Effector memory CD4-positive, alpha-beta T cell (primary cell): ENCODE measurements around the gene PNO1.
"Not testable (repeated sequence)": the region's sequence is repeated elsewhere in the genome, so short reads cannot be mapped to it uniquely, and the experiment has no call there.

Experiments
- DNase-seq, 3 donors: peaks; one replicate each; pipeline ENCODE4 v3.0.0-alpha.2; 2020
- H3K27ac ChIP-seq: 2 replicates; pipeline ENCODE4 v1.7.0; 2013; ENCODE audit warnings: mild to moderate bottlenecking, low read length, moderate library complexity; ENCODE audit not compliant: insufficient read depth, poor library complexity, severe bottlenecking
- H3K27me3 ChIP-seq: replicated peaks from 2 replicates; pipeline ENCODE4 v1.7.0; 2013; ENCODE audit warnings: mild to moderate bottlenecking, low read length; ENCODE audit not compliant: insufficient read depth, control insufficient read depth, poor library complexity, severe bottlenecking
- H3K36me3 ChIP-seq: 2 replicates; pipeline ENCODE4 v1.7.0; 2013; ENCODE audit warnings: mild to moderate bottlenecking, low read length, moderate library complexity; ENCODE audit not compliant: control insufficient read depth, insufficient read depth
- H3K4me1 ChIP-seq: 2 replicates; pipeline ENCODE4 v1.7.0; 2013; ENCODE audit warnings: low read length, mild to moderate bottlenecking; ENCODE audit not compliant: control insufficient read depth, insufficient read depth, poor library complexity, severe bottlenecking
- H3K4me3 ChIP-seq: 2 replicates; pipeline ENCODE4 v1.7.0; 2013; ENCODE audit warnings: low read length, low read depth, mild to moderate bottlenecking; ENCODE audit not compliant: insufficient read depth, poor library complexity, severe bottlenecking
- H3K9me3 ChIP-seq: 2 replicates; pipeline ENCODE4 v1.7.0; 2013; ENCODE audit warnings: mild to moderate bottlenecking, low read length, moderate library complexity; ENCODE audit not compliant: control insufficient read depth
- total RNA-seq, 3 donors: gene quantifications; one replicate each; lab custom pipeline; 2026; lab: John Stamatoyannopoulos, UW

Gene PNO1
- total RNA-seq: 29.4 to 42.5 (median 37.2) reads per million in 3 donors

DNA sequence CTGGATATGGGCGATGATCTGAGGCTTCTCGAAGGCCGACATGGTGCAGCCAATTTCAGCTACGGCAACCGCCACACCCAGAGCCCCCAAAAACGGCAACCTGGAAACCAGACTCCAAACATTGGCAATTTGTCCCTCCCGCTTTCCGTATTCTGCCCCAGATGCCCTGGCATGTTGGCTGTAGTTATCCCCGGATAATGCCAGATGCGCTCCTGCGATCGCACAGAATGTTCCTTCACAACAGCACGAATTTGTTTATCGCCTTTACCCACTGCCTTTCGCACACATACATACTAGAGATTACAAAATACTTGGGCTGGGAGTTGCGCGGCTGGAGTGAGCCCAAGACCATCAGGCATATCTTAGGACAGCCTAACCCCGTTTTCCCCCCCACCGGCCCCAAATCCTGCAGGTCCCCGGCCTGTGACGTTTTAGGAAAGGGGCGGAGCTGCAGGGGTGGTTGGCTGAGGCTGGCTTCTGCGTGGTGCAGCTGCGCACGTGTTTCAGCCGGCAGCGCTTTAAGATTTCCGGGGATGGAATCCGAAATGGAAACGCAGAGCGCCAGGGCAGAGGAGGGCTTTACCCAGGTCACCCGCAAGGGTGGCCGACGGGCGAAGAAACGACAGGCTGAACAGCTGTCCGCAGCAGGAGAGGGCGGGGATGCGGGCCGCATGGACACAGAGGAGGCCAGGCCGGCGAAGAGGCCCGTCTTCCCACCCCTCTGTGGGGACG is at the start of gene PNO1:
PNO1 (plus strand) TSS at position 487 of the 732 bp plus-strand sequence; CDS start at position 534, 47 bp downstream.
- Histone ChIP-seq H3K36me3 (peaks cover 21% of the 10 kb centered on the region), H3K27ac (peak within 1 kb of the TSS; percentile 94), H3K4me3 (peak within 1 kb of the TSS; percentile 93), H3K9me3 (no peaks in the 10 kb centered on the region), H3K4me1 (peaks cover 21% of the 10 kb centered on the region), H3K27me3 (no peaks in the 10 kb centered on the region)
- peak; percentile 94 to 96 (median 94) for DNase-seq

DNA sequence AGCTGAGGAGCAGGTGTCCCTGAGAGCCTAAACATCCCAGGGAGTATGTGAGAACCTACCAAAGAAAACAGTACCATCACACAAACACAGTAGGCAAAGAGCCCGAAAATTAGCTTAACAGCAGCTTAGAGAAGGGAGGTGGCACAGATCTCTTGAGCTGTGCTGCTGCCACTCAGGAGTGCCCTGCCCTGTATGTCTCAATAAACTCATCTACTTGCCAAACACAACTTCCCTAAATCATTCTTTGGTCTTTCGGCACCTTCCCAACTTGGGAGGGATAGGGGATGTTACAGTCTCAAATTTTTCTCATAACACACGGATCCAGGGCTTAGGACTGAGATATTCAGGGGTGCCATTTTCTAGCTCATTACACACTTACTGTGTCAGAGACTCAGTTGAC is 49.6 kb upstream of the PNO1 start:
- Histone ChIP-seq H3K4me3 (no peak overlapping the region), H3K27ac (no peak overlapping the region), H3K27me3 (no peaks in the 10 kb centered on the region), H3K9me3 (no peaks in the 10 kb centered on the region), H3K4me1 (no peaks in the 10 kb centered on the region), H3K36me3 (no peaks in the 10 kb centered on the region)
- no peak for DNase-seq

DNA sequence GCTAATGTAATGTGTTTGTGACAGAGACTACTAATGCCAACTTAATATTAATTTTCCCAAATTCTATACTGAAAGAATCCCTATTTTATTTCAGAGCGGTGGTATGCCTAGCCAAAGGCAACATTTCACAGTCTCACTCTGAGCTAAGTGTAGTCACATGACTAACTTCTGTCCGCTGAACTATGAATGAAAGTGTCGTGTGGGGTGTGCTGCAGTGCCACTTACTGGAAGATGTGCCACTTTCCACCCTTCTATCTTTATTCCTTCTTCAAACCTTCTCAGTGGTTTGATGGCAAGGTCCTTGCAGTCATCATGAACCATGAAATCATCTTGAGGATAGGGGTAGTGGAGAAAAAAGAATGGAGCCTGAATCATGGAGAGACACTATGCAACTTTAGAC is 47.6 kb upstream of the PNO1 start:
- no peak for DNase-seq
- Histone ChIP-seq H3K27me3 (peaks cover 2% of the 10 kb centered on the region), H3K4me1 (no peaks in the 10 kb centered on the region), H3K36me3 (no peaks in the 10 kb centered on the region), H3K4me3 (no peak overlapping the region), H3K9me3 (no peaks in the 10 kb centered on the region), H3K27ac (no peak overlapping the region)

DNA sequence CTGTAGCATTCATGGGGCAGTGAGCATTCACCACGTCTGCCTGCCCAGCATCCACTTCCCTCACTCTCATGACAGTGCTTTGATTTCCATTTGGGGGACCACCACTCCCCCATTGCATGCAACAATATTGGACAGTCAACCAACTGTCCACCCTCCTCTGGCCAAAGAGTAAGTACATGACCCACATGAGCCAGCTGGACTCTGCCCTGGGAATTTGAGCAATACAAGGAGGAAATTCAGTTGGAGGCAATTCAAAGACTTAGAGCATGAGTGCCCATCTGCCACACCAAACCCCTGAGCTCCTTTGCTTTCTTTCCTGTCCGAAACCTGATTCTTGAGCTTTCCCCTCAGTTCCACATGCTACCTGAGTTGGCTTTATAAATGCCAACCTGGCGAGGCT is 41.7 kb upstream of the PNO1 start:
- Histone ChIP-seq H3K27ac (no peak overlapping the region), H3K4me1 (no peaks in the 10 kb centered on the region), H3K27me3 (peaks cover 3% of the 10 kb centered on the region), H3K9me3 (no peaks in the 10 kb centered on the region), H3K4me3 (no peak overlapping the region), H3K36me3 (no peaks in the 10 kb centered on the region)
- no peak for DNase-seq

DNA sequence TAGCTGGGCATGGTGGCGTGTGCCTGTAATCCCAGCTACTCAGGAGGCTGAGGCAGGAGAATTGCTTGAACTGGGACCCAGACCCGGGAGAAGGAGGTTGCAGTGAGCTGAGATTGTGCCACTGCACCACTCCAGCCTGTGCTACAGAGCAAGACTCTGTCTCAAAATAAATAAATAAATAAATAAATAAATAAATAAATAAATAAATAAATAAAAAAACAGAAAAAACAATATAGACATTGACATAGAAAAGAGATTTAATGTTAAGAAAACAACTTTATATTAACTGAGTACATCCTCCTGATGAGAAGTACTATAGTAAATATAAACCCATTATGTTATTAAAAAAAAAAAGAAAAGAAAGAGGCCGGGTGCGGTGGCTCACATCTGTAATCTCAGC is 39.8 kb upstream of the PNO1 start:
- not testable (repeated sequence) for H3K4me1 ChIP-seq, H3K36me3 ChIP-seq, H3K4me3 ChIP-seq, DNase-seq, H3K27me3 ChIP-seq, H3K9me3 ChIP-seq, H3K27ac ChIP-seq

DNA sequence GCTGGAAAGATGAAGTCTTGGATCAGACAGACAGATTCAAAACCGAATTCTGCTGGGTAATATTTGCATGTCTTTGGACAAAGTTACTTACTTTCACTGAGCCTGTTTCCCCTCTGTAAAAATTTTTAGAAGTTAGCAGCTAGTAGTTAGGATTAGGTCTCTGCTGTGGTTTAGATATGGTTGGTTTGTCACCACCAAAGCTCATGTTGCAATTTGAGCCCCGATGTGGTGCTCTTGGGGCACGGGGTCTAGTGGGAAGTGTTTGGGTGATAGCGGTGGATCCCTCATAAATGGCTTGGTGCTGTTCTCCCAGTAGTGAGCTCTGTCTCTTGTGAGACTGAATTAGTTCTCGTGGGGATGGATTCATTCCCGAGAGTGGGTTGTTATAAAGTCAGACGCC is 38.9 kb upstream of the PNO1 start:
- no peak for DNase-seq
- Histone ChIP-seq H3K36me3 (no peaks in the 10 kb centered on the region), H3K9me3 (no peaks in the 10 kb centered on the region), H3K27me3 (peaks cover 3% of the 10 kb centered on the region), H3K27ac (no peak overlapping the region), H3K4me3 (no peak overlapping the region), H3K4me1 (no peaks in the 10 kb centered on the region)

DNA sequence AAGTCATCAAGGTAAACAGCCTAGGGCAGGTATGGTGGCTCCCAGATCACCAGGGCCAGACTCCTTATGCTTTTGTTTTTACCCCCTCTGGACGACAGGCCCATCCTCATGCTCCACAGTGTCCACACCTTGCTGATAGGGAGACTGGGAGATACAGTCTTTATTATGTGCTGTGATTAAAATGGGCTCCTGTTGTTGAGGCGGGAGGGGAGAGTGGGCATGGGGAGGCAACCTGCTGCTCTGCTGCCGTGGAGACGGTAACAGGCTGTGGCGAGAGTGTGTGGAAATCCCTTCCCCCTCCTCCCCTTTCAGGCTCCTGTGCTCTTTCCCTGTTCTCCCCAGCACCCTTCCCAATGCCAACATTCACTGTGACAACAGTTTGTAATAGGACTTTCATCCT is 38.2 kb upstream of the PNO1 start:
- H3K27me3 ChIP-seq: peaks cover 3% of the 10 kb centered on the region
- H3K9me3 ChIP-seq: no peaks in the 10 kb centered on the region
- no peaks in the 10 kb centered on the region for H3K36me3 ChIP-seq
- no peaks in the 10 kb centered on the region for H3K4me1 ChIP-seq
- no peak overlapping the region for H3K27ac ChIP-seq
- no peak overlapping the region for H3K4me3 ChIP-seq
- no peak for DNase-seq

DNA sequence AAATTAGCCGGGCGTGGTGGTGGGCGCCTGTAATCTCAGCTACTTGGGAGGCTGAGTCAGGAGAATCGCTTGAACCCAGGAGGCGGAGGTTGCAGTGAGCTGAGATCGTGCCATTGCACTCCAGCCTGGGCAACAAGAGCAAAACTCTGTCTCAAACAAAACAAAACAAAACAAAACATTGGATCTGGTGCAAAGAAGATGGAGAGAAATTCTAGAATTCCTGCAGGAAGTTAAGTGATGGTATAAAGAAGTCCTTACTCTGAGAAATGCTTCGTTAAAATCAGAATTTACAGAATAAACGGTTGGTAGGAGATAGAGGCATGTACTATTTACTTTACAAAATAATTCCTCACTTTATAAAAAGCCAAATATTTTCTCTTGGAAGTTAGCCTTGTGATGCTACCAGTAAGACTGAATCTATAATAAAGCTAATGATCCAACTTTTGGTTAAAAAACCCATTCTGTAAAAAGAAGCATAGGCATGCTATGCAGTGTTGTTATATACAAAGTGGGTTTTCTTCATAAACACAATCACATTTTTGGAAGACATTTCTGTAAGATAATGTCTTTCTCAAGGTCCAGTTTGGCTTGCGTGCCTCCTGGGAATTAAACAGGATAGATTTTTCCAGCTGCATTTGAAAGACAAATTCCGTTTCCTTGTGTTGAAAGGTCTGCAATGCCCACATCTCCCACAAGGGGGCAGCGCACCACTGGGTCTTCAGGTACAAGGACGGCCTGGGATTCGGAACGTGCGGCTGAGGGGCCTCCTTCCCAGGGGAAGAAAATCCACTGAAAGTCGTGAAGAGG is 35.6 kb upstream of the PNO1 start:
- Histone ChIP-seq H3K27ac (no peak overlapping the region), H3K27me3 (no peaks in the 10 kb centered on the region), H3K9me3 (no peaks in the 10 kb centered on the region), H3K36me3 (no peaks in the 10 kb centered on the region), H3K4me1 (no peaks in the 10 kb centered on the region), H3K4me3 (no peak overlapping the region)
- peak; percentile 41 to 71 (median 55) for DNase-seq

DNA sequence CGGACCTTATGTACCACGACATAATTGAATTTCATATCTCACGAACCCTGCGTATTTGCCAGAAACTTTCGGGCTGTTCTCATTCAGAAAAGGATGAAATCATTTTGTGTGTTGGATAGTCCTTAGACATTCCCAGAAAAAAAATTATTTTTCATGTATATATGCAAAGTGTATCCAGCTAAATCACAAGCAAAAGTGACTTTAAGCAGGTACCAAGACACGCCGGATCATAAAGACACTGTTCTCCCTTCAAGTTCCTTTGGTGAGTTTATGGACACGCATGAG is 35.1 kb upstream of the PNO1 start:
- Histone ChIP-seq H3K4me1 (no peaks in the 10 kb centered on the region), H3K36me3 (no peaks in the 10 kb centered on the region), H3K4me3 (no peak overlapping the region), H3K9me3 (no peaks in the 10 kb centered on the region), H3K27ac (no peak overlapping the region), H3K27me3 (no peaks in the 10 kb centered on the region)
- DNase-seq: no peak

DNA sequence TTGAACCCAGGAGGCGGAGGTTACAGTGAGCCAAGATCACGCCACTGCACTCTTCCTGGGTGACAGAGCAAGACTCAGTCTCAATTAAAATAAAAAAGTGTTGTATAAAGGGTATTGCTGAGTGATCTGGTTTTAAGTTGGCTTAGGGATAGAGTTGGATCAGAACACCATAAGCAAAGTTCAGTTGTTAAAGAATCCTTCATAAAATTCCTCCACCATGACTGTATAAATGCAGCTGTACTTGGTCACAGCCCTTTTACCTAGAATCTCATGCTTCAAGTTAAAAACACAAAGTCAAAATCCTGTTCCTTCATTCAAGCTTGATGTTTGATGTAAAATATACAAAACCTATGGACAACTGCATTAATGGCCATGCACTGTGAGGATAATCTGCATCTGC is 33.4 kb upstream of the PNO1 start:
- Histone ChIP-seq H3K9me3 (no peaks in the 10 kb centered on the region), H3K4me1 (no peaks in the 10 kb centered on the region), H3K27me3 (no peaks in the 10 kb centered on the region), H3K4me3 (no peak overlapping the region), H3K27ac (no peak overlapping the region), H3K36me3 (no peaks in the 10 kb centered on the region)
- no peak for DNase-seq
